Activated T-helper 17 cell treated with anti-CD3 and anti-CD28 coated beads, Interleukin-2, amount 50 U/mL, for 72 hours (primary cell): ENCODE results near the gene DCLK2. TPM values are rescaled to one million over a fixed set of nuclear protein-coding genes. Genes with fewer than 3 reads are reported as not detected.

Experiments used
- ATAC-seq: fragments of 150-1000 bp; cut with Tn5 transposase; replicated peaks from 2 replicates; pipeline ENCODE4 v1.10.0; 2021; ENCODE audit warnings: mild to moderate bottlenecking, moderate library complexity
- H3K27ac Mint-ChIP-seq: one replicate; pipeline ENCODE4 v1.8.0; 2022; ENCODE audit warnings: mixed read lengths
- H3K27me3 Mint-ChIP-seq: one replicate; pipeline ENCODE4 v1.8.0; 2022; ENCODE audit warnings: mixed read lengths
- H3K36me3 Mint-ChIP-seq: one replicate; pipeline ENCODE4 v1.8.0; 2022; ENCODE audit warnings: low read depth, mild to moderate bottlenecking, mixed read lengths
- H3K4me1 Mint-ChIP-seq: one replicate; pipeline ENCODE4 v1.8.0; 2022; ENCODE audit warnings: mixed read lengths
- H3K4me3 Mint-ChIP-seq: one replicate; pipeline ENCODE4 v1.8.0; 2022; ENCODE audit warnings: mild to moderate bottlenecking, mixed read lengths
- H3K9me3 Mint-ChIP-seq: one replicate; pipeline ENCODE4 v1.8.0; 2022; ENCODE audit warnings: mixed read lengths
- total RNA-seq, 2 donors: library from RNA; stranded (reverse); gene quantifications; one replicate each; pipeline ENCODE4 v1.2.3, GENCODE V29; 2022

The DCLK2 gene
- total RNA-seq, 2 donors from 2014 or later: 0.06 TPM; not detected in 1

GRCh38 chr4:150262611-150263010, 184.4 kb downstream of the DCLK2 start:
- H3K27ac Mint-ChIP-seq: no peak overlapping the region
- ATAC-seq: no peak
- no peaks in the 10 kb centered on the region for H3K27me3 Mint-ChIP-seq
- H3K4me1 Mint-ChIP-seq: peaks cover 3% of the 10 kb centered on the region
- H3K4me3 Mint-ChIP-seq: no peak overlapping the region
- H3K9me3 Mint-ChIP-seq: no peaks in the 10 kb centered on the region
- H3K36me3 Mint-ChIP-seq: peaks cover 45% of the 10 kb centered on the region

GRCh38 chr4:150264595-150265161, 186.4 kb downstream of the DCLK2 start:
- no peak overlapping the region for H3K27ac Mint-ChIP-seq
- H3K9me3 Mint-ChIP-seq: no peaks in the 10 kb centered on the region
- peaks cover 13% of the 10 kb centered on the region for H3K4me1 Mint-ChIP-seq
- no peak for ATAC-seq
- H3K4me3 Mint-ChIP-seq: no peak overlapping the region
- H3K36me3 Mint-ChIP-seq: peaks cover 65% of the 10 kb centered on the region
- no peaks in the 10 kb centered on the region for H3K27me3 Mint-ChIP-seq

DNA sequence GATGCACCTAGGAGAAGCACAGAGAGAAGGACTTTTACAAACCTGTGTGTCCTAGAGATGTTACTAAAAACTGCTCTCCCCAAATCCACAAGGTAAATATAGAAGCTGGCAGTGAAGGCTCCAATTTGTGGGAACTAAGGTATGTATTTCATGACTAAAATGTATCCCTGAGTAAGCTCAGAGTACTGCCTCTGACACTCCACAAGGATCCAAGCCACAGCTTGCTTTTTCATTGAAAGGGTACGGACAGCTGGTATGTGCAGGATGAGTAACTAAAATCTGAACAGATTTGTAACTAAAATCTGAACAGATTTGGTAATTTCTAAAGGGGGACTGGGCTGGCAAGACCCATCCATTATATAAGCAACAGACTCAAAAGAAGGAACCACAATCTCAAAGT, 187.6 kb downstream of the DCLK2 start:
- Mint-ChIP-seq H3K4me3 (no peak overlapping the region), H3K9me3 (no peaks in the 10 kb centered on the region), H3K4me1 (peaks cover 13% of the 10 kb centered on the region), H3K36me3 (peaks cover 77% of the 10 kb centered on the region), H3K27ac (no peak overlapping the region), H3K27me3 (no peaks in the 10 kb centered on the region)
- no peak for ATAC-seq

DNA sequence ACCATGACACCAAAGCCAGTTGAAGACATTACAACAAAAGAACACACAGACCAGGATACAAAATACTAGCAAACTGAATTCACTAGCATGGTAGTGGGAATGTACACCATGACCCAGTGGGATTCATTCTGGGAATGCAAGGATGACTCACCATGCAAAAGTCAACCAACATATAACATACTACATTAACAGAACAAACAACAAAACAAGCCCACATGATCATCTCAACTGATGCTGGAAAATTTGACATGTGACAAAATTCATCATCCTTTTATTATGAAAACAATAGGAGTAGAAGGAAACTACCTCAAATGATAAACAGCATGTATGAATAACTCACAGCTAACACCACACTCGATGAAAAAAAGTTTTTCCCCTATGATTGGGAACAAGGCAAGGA, 190.2 kb downstream of the DCLK2 start:
- ATAC-seq: peak; percentile 18
- peaks cover 13% of the 10 kb centered on the region for H3K4me1 Mint-ChIP-seq
- no peaks in the 10 kb centered on the region for H3K27me3 Mint-ChIP-seq
- H3K36me3 Mint-ChIP-seq: peaks cover 93% of the 10 kb centered on the region
- H3K27ac Mint-ChIP-seq: peak overlapping the region; percentile 69
- no peak overlapping the region for H3K4me3 Mint-ChIP-seq
- H3K9me3 Mint-ChIP-seq: no peaks in the 10 kb centered on the region

DNA sequence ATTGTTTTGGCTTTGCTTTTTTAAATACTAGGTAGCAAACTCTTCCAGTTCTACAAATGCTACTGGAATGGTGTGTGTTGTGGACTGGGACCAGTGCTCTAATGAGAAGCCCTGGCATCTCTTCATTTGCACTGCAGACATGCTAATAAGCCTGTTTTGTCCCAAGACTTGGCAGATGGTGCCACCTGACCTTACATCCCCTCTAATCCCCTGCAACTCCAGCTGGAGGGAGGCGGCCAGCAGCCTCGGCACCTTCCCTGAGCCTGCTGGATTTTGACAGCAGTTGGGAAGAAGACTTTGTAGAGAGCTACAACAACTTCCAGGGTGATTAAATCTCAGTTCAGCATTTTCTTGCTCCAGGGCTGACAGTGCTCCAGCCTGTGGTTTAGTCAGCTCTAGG, 200.0 kb downstream of the DCLK2 start:
- H3K9me3 Mint-ChIP-seq: peaks cover 3% of the 10 kb centered on the region
- H3K36me3 Mint-ChIP-seq: peaks cover 100% of the 10 kb centered on the region
- ATAC-seq: no peak
- H3K27me3 Mint-ChIP-seq: no peaks in the 10 kb centered on the region
- no peak overlapping the region for H3K27ac Mint-ChIP-seq
- no peak overlapping the region for H3K4me3 Mint-ChIP-seq
- peaks cover 7% of the 10 kb centered on the region for H3K4me1 Mint-ChIP-seq

DNA sequence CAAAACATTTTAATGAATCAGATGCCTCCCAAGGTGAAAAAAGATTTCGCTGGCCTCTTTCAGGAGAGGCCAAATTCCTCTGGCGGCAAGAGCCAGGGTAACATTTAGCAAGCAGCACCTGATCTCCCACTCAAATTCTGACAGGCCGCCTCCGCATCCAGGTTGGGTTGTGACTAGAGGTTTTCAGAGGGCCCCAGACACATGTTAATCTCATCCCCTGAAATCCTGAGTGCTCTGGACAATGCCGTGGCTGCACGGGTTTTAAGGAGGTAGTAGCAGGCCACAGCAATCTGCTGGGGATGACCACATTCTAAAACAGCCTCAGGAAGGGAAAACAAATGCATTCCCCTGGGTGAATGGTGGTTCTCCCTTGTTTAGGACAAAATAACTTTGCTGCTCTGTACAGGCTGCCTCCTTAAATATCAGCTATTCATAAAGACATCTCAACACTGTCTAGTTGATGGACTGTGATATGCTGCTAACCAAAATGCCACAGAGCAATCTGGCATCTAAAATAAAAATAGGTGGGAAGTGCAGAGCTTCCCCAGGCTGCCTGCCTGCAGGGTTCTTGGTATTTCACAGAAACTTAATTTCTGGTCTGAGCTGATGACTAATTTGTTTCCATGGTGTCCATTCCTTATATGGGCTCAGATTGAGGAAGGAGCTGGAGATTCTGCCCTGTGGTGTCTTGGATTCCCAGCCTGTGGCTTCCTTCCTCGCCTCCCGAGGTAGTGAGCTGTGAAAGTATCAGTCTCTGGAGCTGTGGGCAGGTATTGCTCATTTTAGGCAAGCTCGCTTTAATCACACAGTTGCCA, 202.0 kb downstream of the DCLK2 start:
- Mint-ChIP-seq H3K4me3 (no peak overlapping the region), H3K27me3 (no peaks in the 10 kb centered on the region), H3K36me3 (peaks cover 99% of the 10 kb centered on the region), H3K27ac (no peak overlapping the region), H3K4me1 (no peaks in the 10 kb centered on the region), H3K9me3 (peaks cover 3% of the 10 kb centered on the region)
- ATAC-seq: peak; percentile 21

- Mint-ChIP-seq H3K27ac (no peak overlapping the region), H3K9me3 (peaks cover 3% of the 10 kb centered on the region), H3K4me3 (no peak overlapping the region), H3K27me3 (no peaks in the 10 kb centered on the region), H3K4me1 (no peaks in the 10 kb centered on the region), H3K36me3 (peaks cover 99% of the 10 kb centered on the region)
- no peak for ATAC-seq
These were observed 202.7 kb downstream of the DCLK2 start for GRCh38 chr4:150280975-150281374.

DNA sequence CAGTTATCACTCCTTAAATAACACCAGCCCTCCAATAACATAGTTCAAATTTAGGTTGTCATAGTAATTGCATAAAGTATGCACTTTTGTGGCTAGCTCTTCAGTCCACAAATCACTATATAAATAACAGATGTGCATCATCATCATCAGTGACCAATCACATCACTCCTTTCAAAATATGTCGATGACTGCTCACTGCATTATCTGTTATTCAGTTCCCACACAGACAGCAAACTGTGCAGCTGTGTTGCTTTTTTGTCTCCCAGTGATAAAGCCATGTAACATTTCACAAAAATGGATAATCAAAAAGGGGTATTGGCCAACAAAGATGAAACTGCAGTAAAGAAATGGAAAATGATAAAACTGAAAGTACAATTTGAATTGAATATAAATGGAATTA, 205.4 kb downstream of the DCLK2 start:
- no peaks in the 10 kb centered on the region for H3K4me1 Mint-ChIP-seq
- H3K27me3 Mint-ChIP-seq: no peaks in the 10 kb centered on the region
- H3K27ac Mint-ChIP-seq: peak overlapping the region; percentile 11
- H3K9me3 Mint-ChIP-seq: no peaks in the 10 kb centered on the region
- no peak for ATAC-seq
- H3K36me3 Mint-ChIP-seq: peaks cover 84% of the 10 kb centered on the region
- no peak overlapping the region for H3K4me3 Mint-ChIP-seq

GRCh38 chr4:150286656-150287055, 208.4 kb downstream of the DCLK2 start:
- H3K27ac Mint-ChIP-seq: no peak overlapping the region
- no peaks in the 10 kb centered on the region for H3K4me1 Mint-ChIP-seq
- H3K36me3 Mint-ChIP-seq: peaks cover 55% of the 10 kb centered on the region
- no peak for ATAC-seq
- H3K27me3 Mint-ChIP-seq: no peaks in the 10 kb centered on the region
- no peaks in the 10 kb centered on the region for H3K9me3 Mint-ChIP-seq
- no peak overlapping the region for H3K4me3 Mint-ChIP-seq

DNA sequence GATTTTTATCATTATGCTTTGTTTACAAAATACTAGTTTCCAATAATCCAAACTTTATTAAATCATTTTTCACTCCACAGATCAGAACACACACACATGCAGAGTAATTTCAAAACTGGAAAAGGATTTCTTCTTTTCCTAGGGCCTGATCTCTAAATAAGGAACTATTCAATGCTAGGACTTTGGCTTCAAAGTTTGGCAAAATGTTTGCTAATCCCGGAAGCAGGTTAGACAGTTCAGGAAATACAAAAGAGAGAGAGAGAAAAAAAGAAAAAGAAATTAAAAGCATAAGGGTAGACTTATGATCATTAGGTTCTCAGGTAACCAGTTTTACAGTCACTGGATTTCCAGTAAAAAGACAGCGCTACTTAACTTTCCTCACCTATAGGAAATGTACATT, 211.0 kb downstream of the DCLK2 start:
- Mint-ChIP-seq H3K4me1 (no peaks in the 10 kb centered on the region), H3K27ac (no peak overlapping the region), H3K27me3 (no peaks in the 10 kb centered on the region), H3K9me3 (peaks cover 3% of the 10 kb centered on the region), H3K4me3 (no peak overlapping the region), H3K36me3 (peaks cover 35% of the 10 kb centered on the region)
- no peak for ATAC-seq

DNA sequence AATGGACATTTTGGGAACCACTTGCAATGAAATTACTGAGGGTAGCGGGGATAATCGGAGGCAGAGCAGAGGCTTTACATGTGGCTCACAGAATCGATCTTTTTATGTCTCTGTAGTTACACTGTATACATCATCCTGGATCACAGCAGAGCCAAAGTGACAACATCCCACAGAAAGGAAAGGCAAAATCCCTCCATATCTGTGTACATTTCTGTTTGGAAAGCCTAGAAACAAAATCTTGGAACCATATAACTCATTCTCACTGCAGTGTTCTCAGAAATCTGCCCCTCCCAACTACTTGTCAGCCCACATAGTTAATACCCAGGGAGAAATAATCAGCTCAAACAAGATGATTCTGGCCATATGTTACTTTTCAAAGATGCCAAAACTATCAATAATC, 211.6 kb downstream of the DCLK2 start:
- peaks cover 29% of the 10 kb centered on the region for H3K36me3 Mint-ChIP-seq
- no peak overlapping the region for H3K4me3 Mint-ChIP-seq
- no peaks in the 10 kb centered on the region for H3K27me3 Mint-ChIP-seq
- H3K27ac Mint-ChIP-seq: no peak overlapping the region
- H3K4me1 Mint-ChIP-seq: no peaks in the 10 kb centered on the region
- ATAC-seq: no peak
- peaks cover 3% of the 10 kb centered on the region for H3K9me3 Mint-ChIP-seq

GRCh38 chr4:150297861-150298474, 219.7 kb downstream of the DCLK2 start:
- no peaks in the 10 kb centered on the region for H3K27me3 Mint-ChIP-seq
- H3K36me3 Mint-ChIP-seq: peaks cover 22% of the 10 kb centered on the region
- ATAC-seq: no peak
- no peak overlapping the region for H3K27ac Mint-ChIP-seq
- peaks cover 5% of the 10 kb centered on the region for H3K4me1 Mint-ChIP-seq
- peaks cover 3% of the 10 kb centered on the region for H3K9me3 Mint-ChIP-seq
- H3K4me3 Mint-ChIP-seq: no peak overlapping the region

DNA sequence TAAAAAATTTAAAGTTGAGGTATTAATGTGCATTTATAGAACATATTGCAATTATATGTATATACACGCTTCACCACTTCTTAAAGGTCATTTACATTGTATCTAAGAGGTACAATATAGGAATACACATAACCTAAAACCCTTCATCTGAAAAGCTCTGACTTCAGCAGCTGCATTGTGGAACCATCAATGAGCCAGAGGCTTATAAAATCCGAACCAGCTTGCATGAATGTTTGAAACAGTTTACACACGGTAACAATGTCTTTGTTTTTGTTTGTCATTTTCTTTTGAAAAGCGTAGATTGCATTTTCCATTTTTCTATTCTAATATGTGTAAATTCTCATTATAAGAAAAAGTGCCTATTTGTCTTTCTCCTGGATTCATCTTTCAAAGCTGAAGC, 221.6 kb downstream of the DCLK2 start:
- H3K4me1 Mint-ChIP-seq: peaks cover 5% of the 10 kb centered on the region
- H3K27ac Mint-ChIP-seq: no peak overlapping the region
- ATAC-seq: no peak
- H3K27me3 Mint-ChIP-seq: no peaks in the 10 kb centered on the region
- H3K4me3 Mint-ChIP-seq: no peak overlapping the region
- H3K36me3 Mint-ChIP-seq: peaks cover 17% of the 10 kb centered on the region
- no peaks in the 10 kb centered on the region for H3K9me3 Mint-ChIP-seq

- Mint-ChIP-seq H3K4me1 (peaks cover 5% of the 10 kb centered on the region), H3K36me3 (peaks cover 37% of the 10 kb centered on the region), H3K9me3 (no peaks in the 10 kb centered on the region), H3K27ac (peak overlapping the region; percentile 48), H3K27me3 (no peaks in the 10 kb centered on the region), H3K4me3 (no peak overlapping the region)
- ATAC-seq: peak; percentile 79
These were observed 224.3 kb downstream of the DCLK2 start for GRCh38 chr4:150302553-150302952.

- no peak for ATAC-seq
- no peaks in the 10 kb centered on the region for H3K9me3 Mint-ChIP-seq
- H3K27me3 Mint-ChIP-seq: no peaks in the 10 kb centered on the region
- no peak overlapping the region for H3K4me3 Mint-ChIP-seq
- H3K4me1 Mint-ChIP-seq: peaks cover 5% of the 10 kb centered on the region
- H3K27ac Mint-ChIP-seq: no peak overlapping the region
- peaks cover 58% of the 10 kb centered on the region for H3K36me3 Mint-ChIP-seq
These were observed 227.8 kb downstream of the DCLK2 start for GRCh38 chr4:150305995-150306394.
